HG03432 (cell line): Measurements from ENCODE around the gene ASMTL.
"Not testable (repeated sequence)": the region's sequence is repeated elsewhere in the genome, so short reads cannot be mapped to it uniquely, and the experiment has no call there.

Experiments
- ATAC-seq: cut with Tn5 transposase; IDR thresholded peaks from one replicate; pipeline ENCODE4 v1.9.1; 2021; ENCODE audit warnings: mild to moderate bottlenecking, moderate library complexity; ENCODE audit not compliant: unreplicated experiment

ASMTL gene

GRCh38 chrX:1455948-1456280 is 3.2 kb upstream of the ASMTL start:
- no peak for ATAC-seq

- peak; percentile 48 for ATAC-seq
Measured at GRCh38 chrX:1453951-1454785, 1.5 kb upstream of the ASMTL start.

GRCh38 chrX:1453395-1453783 is 680 bp upstream of the ASMTL start:
- ATAC-seq: peak; percentile 9

GRCh38 chrX:1451661-1452515 is 821 bp downstream of the ASMTL start:
- ATAC-seq: no peak

- no peak for ATAC-seq
Measured at GRCh38 chrX:1451251-1451660, 1.5 kb downstream of the ASMTL start.

GRCh38 chrX:1450361-1451161 is 2.1 kb downstream of the ASMTL start:
- no peak for ATAC-seq

GRCh38 chrX:1449823-1450149 is 2.9 kb downstream of the ASMTL start:
- ATAC-seq: no peak

GRCh38 chrX:1449036-1449822 is 3.5 kb downstream of the ASMTL start:
- ATAC-seq: no peak

- not testable (repeated sequence) for ATAC-seq
Measured at GRCh38 chrX:1448573-1449001, 4.1 kb downstream of the ASMTL start.

- ATAC-seq: not testable (repeated sequence)
Measured at GRCh38 chrX:1447969-1448572, 4.6 kb downstream of the ASMTL start.

- ATAC-seq: not testable (repeated sequence)
Measured at GRCh38 chrX:1446984-1447968, 5.4 kb downstream of the ASMTL start.

- no peak for ATAC-seq
Measured at GRCh38 chrX:1444561-1445500, 7.9 kb downstream of the ASMTL start.

- no peak for ATAC-seq
Measured at GRCh38 chrX:1443496-1444075, 9.1 kb downstream of the ASMTL start.

- no peak for ATAC-seq
Measured at GRCh38 chrX:1442724-1443367, 9.9 kb downstream of the ASMTL start.

GRCh38 chrX:1442016-1442665 is 10.6 kb downstream of the ASMTL start:
- ATAC-seq: no peak

- ATAC-seq: no peak
Measured at GRCh38 chrX:1440506-1440905, 12.2 kb downstream of the ASMTL start.
